GM12892 (cell line): ENCODE data around the gene MAML3.

Experiments used
- POLR2A ChIP-seq: IDR thresholded peaks from 2 replicates; pipeline ENCODE4 v1.6.1; 2011; ENCODE audit warnings: low read depth, low read length, control low read depth
- POLR2AphosphoS5 ChIP-seq: IDR thresholded peaks from 2 replicates; pipeline ENCODE4 v1.6.1; 2011; ENCODE audit warnings: low read depth, low read length, control low read depth
- TAF1 ChIP-seq: IDR thresholded peaks from 2 replicates; pipeline ENCODE4 v1.6.1; 2011; ENCODE audit warnings: low read depth, mild to moderate bottlenecking, control low read depth, low read length, borderline replicate concordance

DNA sequence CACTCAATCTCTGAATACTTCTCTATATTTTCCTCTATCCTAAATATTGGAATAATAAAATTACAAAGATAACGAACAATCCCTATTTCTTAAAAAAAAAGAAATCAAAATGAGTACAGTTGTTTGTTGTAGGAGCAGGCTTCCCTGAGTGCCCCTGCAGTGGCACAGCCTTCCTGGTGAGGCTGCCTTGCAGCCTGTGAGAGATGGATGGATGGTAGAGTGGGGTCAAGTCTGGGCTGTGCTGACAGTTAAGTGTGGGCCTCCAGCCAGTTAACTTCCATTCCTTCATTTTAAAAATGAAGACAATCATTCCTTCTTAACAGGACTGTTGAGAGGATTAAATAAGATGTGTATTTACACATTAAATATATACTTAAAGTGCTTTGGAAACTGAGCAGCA is 351.5 kb downstream of the MAML3 start:
- TF ChIP-seq POLR2A (no peak), POLR2AphosphoS5 (no peak), TAF1 (no peak)
